Measurements from ENCODE around the gene ACOX1. TPM values are rescaled to one million over a fixed set of nuclear protein-coding genes. Genes with fewer than 3 reads are reported as not detected.

The ACOX1 gene
- total and polyA plus RNA-seq, 4 donors: 33.3 to 293 (median 63.4) TPM

- TF ChIP-seq RXRA (IDR thresholded peaks at IDR 0.05): peak; percentile 65 to 84
- peak; percentile 23 for TF ChIP-seq SP1 (IDR thresholded peaks at IDR 0.05)
- peak in 1 of 2 donors; percentile 35 for TF ChIP-seq JUND (IDR thresholded peaks at IDR 0.05)
- peak; percentile 34 to 77 for TF ChIP-seq HNF4A (conservative IDR thresholded peaks at IDR 0.05)
- no peak for TF ChIP-seq TAF1 (conservative IDR thresholded peaks at IDR 0.05)
- no peak for TF ChIP-seq FOXA1 (IDR thresholded peaks at IDR 0.05)
- no peaks in the 10 kb centered on the region for H3K27me3 ChIP-seq (ENCODE audit: control insufficient read depth in 4 of 4, insufficient read depth in 4 of 4, low read length in 3 of 4)
- peak overlapping the region; percentile 88 to 93 for H3K27ac ChIP-seq (ENCODE audit: low read depth in 1 of 2, low read length in 2 of 2)
- WGBS: 72% methylated on average over 7 of the region's 7 CpGs
- H3K36me3 ChIP-seq (ENCODE audit: control insufficient read depth in 4 of 4, insufficient read depth in 3 of 4, low read depth in 1 of 4, low read length in 3 of 4): peaks cover 0 to 5% (median 3%) of the 10 kb centered on the region in 4 donors
- H3K4me1 ChIP-seq (ENCODE audit: control insufficient read depth in 4 of 4, insufficient read depth in 4 of 4, low read length in 3 of 4): peaks cover 17 to 56% (median 44%) of the 10 kb centered on the region in 4 donors
- DNase-seq (ENCODE audit: low spot score): no peak
- H3K9ac ChIP-seq (ENCODE audit: low read depth in 1 of 2, low read length in 2 of 2): peak overlapping the region in 1 of 2 donors; percentile 18
- no peaks in the 10 kb centered on the region for H3K9me3 ChIP-seq (ENCODE audit: control insufficient read depth in 4 of 4, low read length in 3 of 4)
- no peak overlapping the region for H3K4me3 ChIP-seq (ENCODE audit: low read depth in 1 of 3, low read length in 3 of 3)
These were observed 16.5 kb upstream of the ACOX1 start for GRCh38 chr17:75995385-75995925.

DNA sequence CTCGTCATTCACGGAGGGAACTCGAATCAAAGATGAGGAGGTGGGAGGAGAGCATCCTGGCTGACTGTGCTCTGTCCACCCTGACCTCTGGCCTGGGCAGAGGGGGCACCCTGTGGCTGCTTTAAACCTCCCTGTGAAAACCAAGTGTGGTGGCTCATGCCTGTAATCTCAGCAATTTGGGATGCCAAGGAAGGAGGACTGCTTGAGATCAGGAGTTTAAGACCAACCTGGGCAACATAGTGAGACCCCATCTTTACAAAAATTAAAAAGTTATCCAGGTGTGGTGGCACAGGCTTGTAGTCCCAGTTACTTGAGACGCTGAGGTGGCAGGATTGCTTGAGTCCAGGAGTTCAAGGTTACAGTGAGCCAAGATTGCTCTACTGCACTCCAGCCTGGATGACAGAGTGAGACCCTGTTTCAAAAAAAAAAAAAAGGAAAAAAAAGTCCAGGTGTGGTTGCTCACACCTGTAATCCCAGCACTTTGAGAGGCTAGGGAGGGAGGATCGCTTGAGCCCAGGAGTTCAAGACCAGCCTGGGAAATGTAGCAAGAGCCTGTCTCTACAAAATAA is 15.9 kb upstream of the ACOX1 start:
- Histone ChIP-seq H3K9ac (ENCODE audit: low read depth in 1 of 2, low read length in 2 of 2) (peak overlapping the region in 1 of 2 donors; percentile 18), H3K27me3 (ENCODE audit: control insufficient read depth in 4 of 4, insufficient read depth in 4 of 4, low read length in 3 of 4) (no peaks in the 10 kb centered on the region), H3K9me3 (ENCODE audit: control insufficient read depth in 4 of 4, low read length in 3 of 4) (no peaks in the 10 kb centered on the region), H3K27ac (ENCODE audit: low read depth in 1 of 2, low read length in 2 of 2) (peak overlapping the region; percentile 88 to 93), H3K4me1 (ENCODE audit: control insufficient read depth in 4 of 4, insufficient read depth in 4 of 4, low read length in 3 of 4) (peaks cover 13 to 50% (median 39%) of the 10 kb centered on the region in 4 donors), H3K36me3 (ENCODE audit: control insufficient read depth in 4 of 4, insufficient read depth in 3 of 4, low read depth in 1 of 4, low read length in 3 of 4) (peaks cover 0 to 5% (median 3%) of the 10 kb centered on the region in 4 donors), H3K4me3 (ENCODE audit: low read depth in 1 of 3, low read length in 3 of 3) (no peak overlapping the region)
- WGBS: 77% methylated on average over 5 of the region's 5 CpGs
- DNase-seq (ENCODE audit: low spot score): no peak
- TF ChIP-seq HNF4G (IDR thresholded peaks at IDR 0.05) (no peak), GABPA (IDR thresholded peaks at IDR 0.05 in 1 of 2, conservative IDR thresholded peaks at IDR 0.05 in 1 of 2) (no peak), YY1 (IDR thresholded peaks at IDR 0.05) (no peak), MAX (IDR thresholded peaks at IDR 0.05) (no peak), RXRA (IDR thresholded peaks at IDR 0.05) (no peak), EGR1 (IDR thresholded peaks at IDR 0.05; ENCODE audit: low read depth in 2 of 2) (no peak), RAD21 (IDR thresholded peaks at IDR 0.05) (no peak), FOXA2 (IDR thresholded peaks at IDR 0.05) (no peak), ZBTB33 (IDR thresholded peaks at IDR 0.05) (no peak), TAF1 (conservative IDR thresholded peaks at IDR 0.05) (no peak), HNF4A (conservative IDR thresholded peaks at IDR 0.05) (no peak), FOXA1 (IDR thresholded peaks at IDR 0.05) (no peak), NR2F2 (IDR thresholded peaks at IDR 0.05) (no peak), SP1 (IDR thresholded peaks at IDR 0.05) (no peak), JUND (IDR thresholded peaks at IDR 0.05) (no peak)
- TF ChIP-seq, protein P1, sequence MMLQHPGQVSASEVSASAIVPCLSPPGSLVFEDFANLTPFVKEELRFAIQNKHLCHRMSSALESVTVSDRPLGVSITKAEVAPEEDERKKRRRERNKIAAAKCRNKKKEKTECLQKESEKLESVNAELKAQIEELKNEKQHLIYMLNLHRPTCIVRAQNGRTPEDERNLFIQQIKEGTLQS (IDR thresholded peaks at IDR 0.05): no peak
- TF ChIP-seq, protein P2, sequence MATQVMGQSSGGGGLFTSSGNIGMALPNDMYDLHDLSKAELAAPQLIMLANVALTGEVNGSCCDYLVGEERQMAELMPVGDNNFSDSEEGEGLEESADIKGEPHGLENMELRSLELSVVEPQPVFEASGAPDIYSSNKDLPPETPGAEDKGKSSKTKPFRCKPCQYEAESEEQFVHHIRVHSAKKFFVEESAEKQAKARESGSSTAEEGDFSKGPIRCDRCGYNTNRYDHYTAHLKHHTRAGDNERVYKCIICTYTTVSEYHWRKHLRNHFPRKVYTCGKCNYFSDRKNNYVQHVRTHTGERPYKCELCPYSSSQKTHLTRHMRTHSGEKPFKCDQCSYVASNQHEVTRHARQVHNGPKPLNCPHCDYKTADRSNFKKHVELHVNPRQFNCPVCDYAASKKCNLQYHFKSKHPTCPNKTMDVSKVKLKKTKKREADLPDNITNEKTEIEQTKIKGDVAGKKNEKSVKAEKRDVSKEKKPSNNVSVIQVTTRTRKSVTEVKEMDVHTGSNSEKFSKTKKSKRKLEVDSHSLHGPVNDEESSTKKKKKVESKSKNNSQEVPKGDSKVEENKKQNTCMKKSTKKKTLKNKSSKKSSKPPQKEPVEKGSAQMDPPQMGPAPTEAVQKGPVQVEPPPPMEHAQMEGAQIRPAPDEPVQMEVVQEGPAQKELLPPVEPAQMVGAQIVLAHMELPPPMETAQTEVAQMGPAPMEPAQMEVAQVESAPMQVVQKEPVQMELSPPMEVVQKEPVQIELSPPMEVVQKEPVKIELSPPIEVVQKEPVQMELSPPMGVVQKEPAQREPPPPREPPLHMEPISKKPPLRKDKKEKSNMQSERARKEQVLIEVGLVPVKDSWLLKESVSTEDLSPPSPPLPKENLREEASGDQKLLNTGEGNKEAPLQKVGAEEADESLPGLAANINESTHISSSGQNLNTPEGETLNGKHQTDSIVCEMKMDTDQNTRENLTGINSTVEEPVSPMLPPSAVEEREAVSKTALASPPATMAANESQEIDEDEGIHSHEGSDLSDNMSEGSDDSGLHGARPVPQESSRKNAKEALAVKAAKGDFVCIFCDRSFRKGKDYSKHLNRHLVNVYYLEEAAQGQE (IDR thresholded peaks at IDR 0.05): no peak
- TF ChIP-seq, protein P3, sequence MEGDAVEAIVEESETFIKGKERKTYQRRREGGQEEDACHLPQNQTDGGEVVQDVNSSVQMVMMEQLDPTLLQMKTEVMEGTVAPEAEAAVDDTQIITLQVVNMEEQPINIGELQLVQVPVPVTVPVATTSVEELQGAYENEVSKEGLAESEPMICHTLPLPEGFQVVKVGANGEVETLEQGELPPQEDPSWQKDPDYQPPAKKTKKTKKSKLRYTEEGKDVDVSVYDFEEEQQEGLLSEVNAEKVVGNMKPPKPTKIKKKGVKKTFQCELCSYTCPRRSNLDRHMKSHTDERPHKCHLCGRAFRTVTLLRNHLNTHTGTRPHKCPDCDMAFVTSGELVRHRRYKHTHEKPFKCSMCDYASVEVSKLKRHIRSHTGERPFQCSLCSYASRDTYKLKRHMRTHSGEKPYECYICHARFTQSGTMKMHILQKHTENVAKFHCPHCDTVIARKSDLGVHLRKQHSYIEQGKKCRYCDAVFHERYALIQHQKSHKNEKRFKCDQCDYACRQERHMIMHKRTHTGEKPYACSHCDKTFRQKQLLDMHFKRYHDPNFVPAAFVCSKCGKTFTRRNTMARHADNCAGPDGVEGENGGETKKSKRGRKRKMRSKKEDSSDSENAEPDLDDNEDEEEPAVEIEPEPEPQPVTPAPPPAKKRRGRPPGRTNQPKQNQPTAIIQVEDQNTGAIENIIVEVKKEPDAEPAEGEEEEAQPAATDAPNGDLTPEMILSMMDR (IDR thresholded peaks at IDR 0.05; ENCODE audit: low read depth, low read length, missing input control): no peak
